CD4-positive, alpha-beta T cell treated with Interleukin-21 for 1 hour (primary cell): ENCODE results near the gene DMWD.
A peak's percentile ranks its signal among the peaks of the same experiment; 100 is the strongest.
"Not testable (repeated sequence)": the region's sequence is repeated elsewhere in the genome, so short reads cannot be mapped to it uniquely, and the experiment has no call there.

Experiments
- DNase-seq: peaks from one replicate; pipeline ENCODE4 v3.0.0-alpha.2; 2020

The DMWD gene

DNA sequence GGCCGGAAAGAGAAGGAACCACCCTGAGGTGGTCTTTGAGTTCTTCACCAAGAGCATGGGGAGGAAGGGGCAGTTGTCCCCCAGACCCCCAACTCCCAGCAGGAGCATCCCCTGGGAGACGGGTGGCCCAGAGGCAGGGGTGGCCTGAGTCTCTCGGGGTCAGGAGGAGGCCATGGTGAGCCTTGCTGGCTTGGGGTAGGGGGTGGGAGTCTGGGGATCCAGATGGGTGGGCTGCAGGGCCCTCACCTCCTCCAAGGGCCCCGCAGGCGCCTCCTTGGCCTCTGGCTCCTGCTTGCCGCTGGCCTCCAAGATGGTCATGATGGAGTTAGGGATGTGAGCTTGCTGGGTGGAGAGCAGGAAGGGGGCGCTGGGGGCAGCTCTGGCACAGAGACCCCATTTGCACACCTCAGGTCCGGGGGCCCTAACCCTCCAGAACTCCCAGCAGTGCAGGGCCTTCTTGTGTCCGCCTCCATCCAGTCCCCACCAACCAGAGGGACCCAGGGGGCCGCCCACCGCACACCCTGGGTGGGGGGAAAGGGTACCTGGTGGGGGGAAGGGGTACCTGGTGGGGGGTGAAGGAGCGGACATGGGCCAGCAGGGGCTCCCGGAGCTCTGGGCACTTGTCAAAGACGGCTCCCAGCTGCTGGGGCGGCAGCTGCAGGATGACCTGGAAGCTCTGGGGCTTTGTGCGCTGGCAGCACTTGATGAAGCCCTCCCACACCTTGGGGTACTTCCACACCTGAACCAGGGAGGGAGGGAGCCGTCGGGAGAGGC, 23.8 kb upstream of the DMWD start:
- no peak for DNase-seq

DNA sequence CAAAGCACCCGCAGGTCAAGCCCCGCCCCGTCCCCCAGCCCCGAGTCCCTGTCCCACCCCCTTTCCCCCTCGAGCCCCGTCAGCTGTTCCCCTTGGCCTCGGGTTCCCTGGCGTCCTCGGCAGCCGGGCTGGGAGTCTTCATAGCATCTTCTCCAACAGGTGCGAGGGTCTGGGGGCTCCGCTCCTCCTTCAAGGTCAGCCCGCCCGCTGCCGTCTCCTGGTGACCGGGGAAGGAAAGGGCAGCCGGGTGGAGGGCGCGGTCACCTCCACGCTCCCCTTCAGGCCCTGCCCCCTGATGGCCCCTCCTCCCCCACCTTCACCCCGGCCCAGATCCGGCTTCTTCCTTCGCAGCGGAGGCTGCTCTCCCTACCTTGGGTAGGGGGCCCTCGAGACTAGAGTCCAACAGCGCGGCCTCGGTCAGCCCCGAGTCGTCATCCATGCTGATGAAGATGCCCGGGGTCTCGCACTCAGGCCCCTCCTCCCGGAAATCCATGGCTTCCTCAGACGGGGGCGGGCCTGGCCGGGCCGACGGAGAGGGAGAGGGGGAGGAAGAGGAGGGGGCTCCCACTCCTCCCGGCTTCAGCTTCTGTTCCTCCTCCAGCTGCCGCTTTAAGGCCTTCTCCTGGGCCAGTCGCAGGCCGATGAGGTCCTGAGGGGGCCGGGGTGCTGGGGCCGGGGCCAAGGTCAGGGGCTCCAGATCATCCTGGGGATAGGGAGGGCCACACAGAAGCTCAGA, 23.0 kb upstream of the DMWD start:
- DNase-seq: no peak

DNA sequence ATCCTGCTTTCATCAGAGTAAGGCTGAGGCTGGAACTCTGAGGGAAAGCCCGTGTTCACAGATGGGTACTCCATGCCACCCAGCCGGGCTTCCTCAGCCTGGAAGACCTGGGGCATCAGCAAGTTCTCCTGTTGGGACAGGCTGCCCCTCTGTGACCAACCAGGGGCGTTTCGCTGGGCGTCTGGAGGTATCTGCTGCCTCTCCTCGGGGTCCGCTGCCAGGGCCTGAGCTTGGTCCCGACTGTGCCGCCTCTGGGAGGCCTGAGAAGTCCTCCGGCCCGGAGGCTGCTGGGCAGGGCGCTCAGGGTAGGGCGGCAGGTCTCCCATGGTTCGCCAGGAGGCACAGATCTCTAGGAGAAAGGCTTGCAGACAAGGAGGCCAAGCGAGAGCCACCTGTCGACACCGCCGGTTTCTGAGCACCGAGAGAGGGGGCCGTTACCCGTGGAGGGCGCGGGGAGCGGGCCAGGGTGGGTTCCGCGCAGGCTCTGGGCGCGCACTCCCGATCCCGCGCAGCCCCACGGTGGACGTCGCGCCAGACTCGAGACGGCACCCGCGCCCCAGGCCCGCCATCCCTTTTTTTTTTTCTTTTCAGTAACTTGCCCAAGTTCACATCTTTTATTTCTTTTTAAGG, 22.3 kb upstream of the DMWD start, which contains the start of gene RSPH6A:
RSPH6A (minus strand) TSS at position 458 of the 630 bp plus-strand sequence; CDS start at position 326, 132 bp downstream.
- no peak for DNase-seq

DNA sequence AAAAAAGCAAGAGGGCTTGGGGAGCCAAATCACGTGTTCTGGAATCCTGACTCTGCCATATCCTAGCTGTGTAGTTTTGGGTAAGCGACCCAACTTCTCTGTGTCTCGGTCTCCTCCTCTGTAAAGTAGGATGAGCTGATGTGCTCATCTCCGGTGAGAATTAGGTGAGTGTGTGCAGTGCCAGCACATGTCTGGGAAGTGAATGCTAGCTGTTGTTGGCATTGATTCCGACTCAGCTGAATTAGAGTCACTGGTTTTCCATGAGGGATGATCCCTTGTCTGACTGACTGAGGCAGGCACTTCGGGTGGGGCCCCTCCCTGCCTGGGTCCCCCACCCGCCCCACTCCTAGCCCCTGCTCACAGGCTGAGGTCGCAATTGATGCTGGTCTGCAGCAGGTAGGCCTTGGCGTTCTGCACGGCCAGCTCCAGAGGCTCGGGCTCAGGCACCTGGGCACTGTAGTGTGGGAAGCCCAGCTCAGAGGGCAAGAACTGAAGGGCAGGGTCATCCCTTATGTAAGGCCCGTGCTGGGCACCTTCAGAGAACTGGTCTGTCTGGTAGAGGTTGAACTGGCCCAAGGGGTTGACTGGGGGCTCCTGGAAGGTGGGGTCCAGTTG, 21.6 kb upstream of the DMWD start:
- no peak for DNase-seq

DNA sequence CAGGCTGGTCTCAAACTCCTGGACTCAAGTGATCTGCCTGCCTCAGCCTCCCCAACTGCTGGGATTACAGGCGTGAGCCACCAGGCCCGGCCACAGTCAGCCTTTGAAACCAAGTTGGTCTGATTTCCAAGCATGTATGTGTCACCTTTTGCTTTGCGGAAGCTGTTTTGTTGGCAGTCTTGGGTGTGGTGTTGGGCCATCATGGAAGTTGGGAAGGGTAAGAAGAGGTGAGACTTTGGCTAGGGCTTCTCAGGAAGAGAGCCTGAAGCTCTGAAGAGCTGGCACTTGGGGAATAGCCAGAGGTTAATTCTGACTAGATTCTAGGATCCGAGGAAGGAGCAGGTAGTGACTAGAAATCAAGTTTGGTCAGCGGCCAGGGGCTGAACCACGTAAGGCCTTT, 19.7 kb upstream of the DMWD start:
- DNase-seq: no peak

DNA sequence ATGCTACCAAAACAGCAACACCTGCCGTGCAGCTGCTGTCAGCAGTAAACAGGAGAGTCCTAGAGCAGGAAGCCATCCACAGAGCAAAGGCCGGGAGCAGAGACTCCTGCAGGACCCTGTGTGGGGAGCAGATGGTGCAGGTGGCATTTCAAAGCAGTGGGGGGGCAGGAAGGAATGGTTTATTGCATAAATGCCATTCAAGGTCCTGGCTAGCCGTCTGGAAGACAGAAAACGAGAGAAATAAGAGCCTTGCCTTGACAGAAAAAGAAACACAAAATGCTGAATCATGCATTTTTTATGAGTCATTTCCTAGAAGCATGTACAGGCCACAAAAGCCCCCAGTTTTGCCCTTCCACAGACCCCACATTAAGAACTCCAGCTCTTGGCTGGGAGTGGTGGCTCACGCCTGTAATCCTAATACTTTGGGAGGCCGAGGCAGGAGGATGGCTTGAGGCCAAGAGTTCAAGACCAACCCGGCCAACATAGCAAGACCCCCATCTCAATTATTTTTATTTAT, 17.1 kb upstream of the DMWD start:
- DNase-seq: no peak

DNA sequence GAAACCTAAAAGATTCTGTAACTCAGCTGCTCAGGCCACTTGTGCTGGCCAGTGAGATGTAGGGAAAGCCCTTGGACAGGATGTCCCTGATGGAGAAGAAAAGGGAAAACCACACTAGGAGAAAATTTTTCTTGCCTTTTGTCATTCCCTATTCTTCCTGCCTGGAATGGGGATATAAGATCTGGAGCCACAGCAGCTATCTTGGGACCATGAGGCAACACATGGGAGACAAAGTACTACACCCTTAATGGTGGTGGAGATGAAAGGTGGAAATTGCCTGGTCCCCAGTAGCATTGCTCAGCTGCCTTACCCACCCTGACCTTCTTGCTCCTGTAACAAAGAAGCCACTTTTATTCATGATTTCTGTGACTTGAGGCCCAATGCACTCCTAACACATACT, 13.1 kb upstream of the DMWD start:
- DNase-seq: no peak

DNA sequence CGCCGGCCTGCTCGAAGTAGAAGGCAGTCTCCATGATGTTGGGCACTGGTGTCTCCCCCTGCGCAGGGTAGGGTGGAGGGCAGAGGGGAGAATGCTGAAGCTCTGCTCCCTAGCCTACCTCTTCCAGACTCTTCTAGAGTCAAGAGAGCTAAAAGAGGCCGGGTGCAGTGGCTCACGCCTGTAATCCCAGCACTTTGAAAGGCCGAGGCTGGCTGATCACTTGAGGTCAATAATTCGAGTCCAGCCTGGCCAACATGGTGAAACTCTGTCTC, 12.2 kb upstream of the DMWD start:
- no peak for DNase-seq

DNA sequence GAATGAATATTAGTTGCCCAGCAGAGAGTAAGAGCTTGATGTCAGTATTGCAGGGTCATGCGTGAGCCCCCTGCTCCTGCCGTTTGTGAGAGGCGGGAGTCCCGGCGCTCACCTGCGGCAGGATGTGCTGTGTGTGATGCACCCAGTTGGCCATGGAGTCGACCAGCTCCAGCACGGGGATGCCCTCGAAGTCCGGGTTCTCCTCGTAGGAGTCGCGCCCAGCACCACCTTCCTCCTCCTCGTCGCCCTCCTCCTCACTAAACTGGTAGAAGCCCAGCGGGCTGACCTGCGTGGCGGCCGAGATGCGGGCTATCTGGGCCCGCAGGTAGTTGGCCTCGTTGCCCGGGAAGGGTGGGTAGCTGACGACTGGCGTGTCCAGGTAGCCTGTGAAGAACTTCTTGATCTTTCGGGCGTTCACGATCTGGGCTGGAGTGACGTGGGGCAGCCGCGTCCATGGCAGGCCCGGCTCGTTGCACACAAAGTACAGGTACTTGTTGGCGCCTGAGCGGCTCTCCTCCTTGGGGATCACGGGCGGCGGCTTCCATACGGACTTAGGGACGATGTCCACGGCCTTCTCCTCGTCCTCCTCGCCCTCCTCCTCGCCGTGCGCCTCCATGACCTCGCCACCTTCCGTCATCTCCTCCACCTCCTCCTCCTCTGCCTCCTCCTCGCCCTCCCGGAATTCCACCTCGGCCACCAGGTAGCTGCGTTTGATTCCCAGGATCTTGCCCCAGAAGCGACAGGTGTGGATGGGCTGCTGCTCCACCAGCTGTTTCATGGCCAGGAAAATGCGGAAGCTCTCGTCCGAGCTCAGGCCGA, 11.7 kb upstream of the DMWD start:
- DNase-seq: no peak

DNA sequence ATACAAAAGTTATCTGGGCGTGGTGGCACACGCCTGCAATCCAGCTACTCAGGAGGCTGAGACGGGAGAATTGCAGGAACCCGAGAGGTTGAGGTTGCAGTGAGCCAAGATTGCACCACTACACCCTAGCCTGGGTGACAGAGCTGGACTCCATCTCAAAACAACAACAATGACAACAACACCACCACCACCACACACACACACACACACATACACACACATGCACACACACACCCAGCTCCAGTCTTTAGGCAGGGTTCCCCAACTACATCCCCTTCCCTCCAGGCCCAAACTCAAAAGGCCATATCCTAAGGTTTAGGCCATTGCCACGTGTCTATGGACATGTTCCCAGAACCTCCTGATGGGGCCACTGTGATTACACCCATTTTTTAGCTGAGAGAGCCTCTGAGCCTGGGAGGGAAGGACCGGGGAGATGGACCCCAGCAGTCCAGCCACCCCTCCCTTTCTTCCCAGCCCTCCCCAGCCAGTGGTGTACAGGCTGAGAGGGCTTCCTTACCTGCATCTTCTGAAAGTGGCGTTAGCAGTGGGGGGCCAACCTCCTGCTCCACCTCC, 9.0 kb upstream of the DMWD start:
- DNase-seq: no peak

DNA sequence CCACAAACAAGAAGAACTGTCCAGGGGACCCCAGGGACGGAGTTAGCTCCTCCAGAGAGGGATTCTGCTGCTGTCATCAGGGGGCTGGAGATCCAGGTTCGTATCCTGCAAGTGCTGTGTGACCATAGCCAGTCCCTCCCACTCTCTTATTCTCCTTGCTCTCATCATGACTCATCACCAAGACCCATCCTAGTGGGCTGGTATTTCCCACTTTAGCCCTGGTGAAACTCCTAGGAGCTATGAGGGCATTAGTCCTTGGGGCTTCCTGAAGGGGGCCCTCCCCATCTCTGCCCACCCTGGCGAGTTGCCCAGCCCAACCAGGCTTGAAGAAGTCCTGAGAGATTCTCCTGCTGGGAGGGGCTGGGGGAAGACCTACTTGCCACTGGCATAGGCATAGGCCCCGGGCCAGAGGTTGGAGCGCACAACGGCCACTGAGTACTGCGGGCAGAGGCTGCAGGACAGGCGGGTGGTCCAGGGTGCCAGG, 7.5 kb upstream of the DMWD start:
- no peak for DNase-seq

DNA sequence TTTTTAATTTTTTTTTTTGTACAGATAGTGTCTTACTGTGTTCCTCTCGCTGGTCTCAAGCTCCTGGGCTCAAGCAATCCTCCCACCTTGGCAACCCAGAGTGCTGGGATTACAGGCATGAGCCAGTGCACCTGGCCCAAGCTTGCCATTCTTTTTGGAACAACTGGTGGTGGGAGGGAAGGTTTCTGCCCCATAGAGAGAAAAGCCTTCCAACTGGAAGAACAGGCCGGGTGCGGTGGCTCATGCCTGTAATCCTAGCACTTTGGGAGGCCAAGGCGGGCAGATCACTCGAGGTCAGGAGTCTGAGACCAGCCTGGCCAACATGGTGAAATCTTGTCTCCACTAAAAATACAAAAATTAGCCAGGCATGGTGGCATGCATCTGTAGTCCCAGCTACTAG, 6.9 kb upstream of the DMWD start:
- DNase-seq: not testable (repeated sequence)

DNA sequence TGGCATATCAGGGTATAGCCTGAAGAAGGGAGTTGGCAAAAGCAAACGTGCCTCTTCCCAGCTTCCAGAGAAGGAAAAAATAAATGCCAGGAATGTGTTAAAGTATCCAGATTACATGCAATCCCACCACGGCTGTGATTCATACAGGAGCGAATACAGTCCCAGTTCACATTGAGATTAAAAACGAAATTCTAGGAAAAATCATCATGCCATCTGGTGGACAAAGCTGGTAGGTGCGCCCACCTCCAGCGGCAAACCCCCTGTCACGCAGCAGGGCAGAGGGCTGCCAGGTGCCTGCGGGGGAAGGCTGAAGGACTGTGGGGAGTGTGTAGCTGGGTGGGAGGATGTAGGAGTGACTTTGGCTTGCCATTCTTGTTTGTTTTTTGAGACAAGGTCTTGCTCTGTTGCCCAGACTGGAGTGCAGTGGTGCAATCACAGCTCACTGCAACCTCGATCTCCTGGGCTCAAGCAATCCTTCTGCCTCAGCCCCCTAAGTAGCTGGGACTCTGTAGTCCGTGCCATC, 6.4 kb upstream of the DMWD start:
- DNase-seq: peak; percentile 70

DNA sequence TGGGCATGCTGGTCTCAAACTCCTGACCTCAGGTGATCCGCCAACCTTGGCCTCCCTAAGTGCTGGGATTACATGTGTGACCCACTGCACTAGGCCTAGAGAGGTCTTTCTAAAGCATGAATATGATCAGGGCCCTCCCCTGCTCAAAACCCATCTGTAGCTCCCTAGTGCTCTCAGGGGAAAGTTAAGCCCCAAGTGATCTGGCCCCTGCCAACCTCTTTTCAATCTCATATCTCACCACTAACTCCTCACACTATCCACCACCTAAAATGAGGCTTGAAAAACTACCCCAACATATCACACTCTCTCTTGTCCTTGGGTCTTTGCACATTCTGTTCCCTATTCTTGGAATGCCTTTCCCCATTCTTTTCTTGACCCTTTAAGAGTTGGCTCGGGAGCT, 2.0 kb upstream of the DMWD start:
- DNase-seq: no peak

DNA sequence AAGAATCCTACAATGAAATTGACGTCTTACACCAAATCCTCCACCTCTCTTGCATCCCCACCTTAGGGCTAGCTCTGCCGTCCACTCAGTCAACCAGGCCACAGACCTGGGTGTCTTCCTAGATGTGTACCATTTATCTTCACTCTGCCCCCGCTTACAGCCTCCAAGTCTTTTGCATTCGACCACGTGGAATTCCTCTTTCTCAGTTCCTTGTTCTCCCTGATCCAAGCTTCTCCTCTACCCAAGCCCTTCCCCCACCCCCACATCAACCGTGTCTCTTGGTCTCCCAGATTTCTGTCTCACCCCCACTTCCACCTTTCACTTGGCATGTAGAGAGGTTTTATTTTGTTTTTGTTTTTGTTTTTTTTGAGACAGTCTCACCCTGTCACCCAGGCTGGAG, 1.2 kb upstream of the DMWD start:
- DNase-seq: no peak

DNA sequence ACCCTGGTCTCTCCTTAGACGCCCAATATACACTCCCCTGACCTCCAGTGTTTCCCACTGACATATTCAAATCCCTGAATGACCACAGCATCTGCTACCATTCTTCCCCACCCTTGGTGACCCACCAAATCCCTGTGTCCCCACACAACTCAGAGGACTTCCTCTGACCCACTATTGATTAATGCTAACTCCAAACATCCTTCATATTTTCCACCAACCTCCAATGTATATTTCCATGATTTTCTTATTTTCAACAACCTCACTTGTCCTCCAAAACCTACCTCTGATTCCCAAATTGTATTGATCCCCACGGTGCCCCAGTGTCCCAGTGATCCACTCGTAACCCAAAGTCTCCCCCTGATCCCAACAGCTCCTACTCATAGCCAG, 526 bp upstream of the DMWD start:
- DNase-seq: no peak

DNA sequence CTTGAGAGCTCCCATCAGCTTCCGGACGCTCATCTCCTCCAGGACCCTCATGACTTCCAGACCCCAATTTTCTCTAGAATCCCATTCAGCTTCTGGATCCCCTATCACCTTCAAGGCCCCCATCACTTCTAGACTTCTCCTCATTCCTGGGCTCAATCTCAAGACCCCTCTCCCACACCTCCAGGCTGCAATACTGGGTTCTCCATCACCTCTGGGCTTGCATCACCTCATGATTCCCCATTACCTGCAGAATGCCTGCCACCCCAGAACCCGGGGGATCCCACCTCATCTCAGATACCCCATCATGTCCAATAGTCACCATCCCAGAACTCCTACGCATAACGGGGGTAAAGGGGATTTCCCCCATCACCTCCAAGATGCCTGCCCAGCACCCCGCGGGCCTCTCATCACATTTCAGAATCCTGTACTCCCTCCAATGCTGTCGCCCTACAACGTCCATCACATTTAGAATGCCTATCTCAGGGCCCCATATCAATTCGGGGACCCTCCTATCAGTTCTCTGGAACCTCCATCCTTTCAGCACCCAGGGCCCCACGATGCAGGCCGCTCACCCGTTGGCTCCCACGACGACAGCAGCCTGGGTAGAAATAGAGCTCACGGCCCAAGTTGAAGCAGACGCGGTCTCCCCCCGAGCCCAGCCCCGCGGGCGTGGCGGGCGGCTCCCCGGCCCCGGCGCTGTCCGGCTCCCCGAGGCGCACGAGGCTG, 738 bp downstream of the DMWD start:
- no peak for DNase-seq

DNA sequence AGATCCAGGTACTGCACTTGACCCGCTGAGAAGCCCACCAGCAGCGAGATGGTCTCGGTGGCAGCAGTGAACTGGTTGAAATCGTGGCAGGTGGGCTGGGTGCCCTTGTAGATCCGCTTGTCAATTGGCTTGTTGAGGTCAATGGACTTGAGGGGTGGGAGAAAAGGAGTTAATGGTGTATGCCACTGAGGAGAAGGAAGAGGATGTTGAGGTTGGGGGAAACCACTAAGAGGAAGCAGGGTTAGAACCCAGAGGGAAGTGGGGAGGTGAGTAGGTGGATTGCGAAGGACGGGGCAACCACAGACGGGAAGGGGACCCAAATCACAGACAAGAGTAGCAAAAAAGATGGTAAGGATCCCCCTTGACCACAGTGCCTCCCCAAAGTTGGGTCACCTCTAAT, 1.7 kb downstream of the DMWD start:
- peak; percentile 57 for DNase-seq

DNA sequence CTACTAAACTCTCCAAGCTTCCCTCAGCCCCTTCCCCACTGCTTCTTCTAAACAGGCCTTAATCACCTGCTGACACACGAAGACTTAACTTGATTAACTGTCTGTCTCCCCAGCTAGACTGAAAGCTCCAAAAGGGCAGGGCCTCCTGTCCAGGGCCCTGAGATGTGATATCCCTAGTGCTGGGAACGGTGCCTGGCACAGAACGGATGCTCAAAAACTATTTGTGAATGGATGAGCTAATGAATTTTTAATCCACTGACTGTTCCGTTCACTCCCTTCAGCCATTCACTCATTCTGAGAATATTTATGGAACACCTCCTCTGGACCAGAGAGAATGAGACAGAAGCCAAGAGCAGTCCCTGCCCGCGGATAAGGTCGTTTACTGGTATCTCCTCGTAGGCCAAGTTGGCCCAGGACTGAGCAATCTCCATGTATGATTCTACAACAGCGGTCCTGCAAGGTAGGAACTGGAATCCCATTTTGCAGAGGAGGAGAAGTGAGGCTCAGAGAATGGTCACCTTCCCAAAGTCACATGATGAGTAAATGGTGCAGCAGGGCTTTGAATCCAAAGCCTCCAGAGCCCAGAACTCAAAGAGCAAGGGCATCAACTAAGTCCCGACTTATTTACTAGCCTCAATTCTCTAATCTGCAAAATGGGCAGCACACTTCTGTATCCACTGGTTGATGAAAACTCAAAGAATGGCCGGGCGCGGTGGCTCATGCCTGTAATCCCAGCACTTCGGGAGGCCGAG, 3.4 kb downstream of the DMWD start:
- no peak for DNase-seq

DNA sequence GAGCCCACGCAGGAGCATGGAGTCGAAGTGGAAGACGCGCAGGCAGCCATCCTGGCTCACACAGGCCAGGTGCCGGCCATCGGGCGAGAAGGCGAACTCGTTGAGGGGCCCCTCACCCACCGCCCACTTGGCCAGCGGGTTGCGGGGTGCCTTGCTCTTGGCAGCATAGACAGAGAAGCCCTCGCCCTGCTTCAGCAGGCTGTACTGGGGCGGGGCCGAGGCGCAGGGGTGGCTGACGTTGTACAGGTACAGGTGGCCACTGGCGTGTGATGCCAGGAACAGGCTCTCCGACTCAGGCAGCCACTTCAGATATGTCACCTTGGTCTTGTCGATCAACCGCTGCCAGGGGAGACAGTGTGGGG, 6.1 kb downstream of the DMWD start:
- no peak for DNase-seq
